IMR-90 (cell line): ENCODE measurements around the gene FNDC1. TPM values are rescaled to one million over a fixed set of nuclear protein-coding genes. Genes with fewer than 3 reads are reported as not detected.

Experiments used
- ATAC-seq: fragments of 200-7000 bp; cut with Tn5 transposase; 2 replicates; pipeline ENCODE4 v1.9.1; 2020; ENCODE audit warnings: low read depth, mild to moderate bottlenecking, moderate library complexity
- BruUV-seq: library from RNA; stranded (reverse); fragments of 400-500 nt; replicated peaks from 2 replicates; lab custom pipeline; 2021; lab: Mats Ljungman, UMichigan
- CTCF ChIA-PET: fragments of 300-600 bp; formaldehyde crosslinking; extraction: SDS; loops from one replicate; lab custom pipeline; 2021; ENCODE audit warnings: antibody characterized with exemption; lab: Yijun Ruan, JAX
- POLR2A ChIA-PET: fragments of 300-600 bp; sonication (Branson Sonifier 250); formaldehyde crosslinking; loops from one replicate; lab custom pipeline; 2022; ENCODE audit warnings: antibody characterized with exemption; ENCODE audit not compliant: unreplicated experiment; lab: Charles Lee
- DNase-seq: peaks from one replicate; pipeline ENCODE4 v3.0.0; 2013
- H2AFZ ChIP-seq: replicated peaks from 2 replicates; pipeline ENCODE3; 2013; ENCODE audit warnings: low read length, mild to moderate bottlenecking; ENCODE audit not compliant: poor library complexity
- H2AK5ac ChIP-seq: 2 replicates; pipeline ENCODE4 v1.6.1; 2013; ENCODE audit warnings: low read depth, low read length, inconsistent platforms
- H2AK9ac ChIP-seq: replicated peaks from 2 replicates; pipeline ENCODE3; 2013; ENCODE audit warnings: mild to moderate bottlenecking, low read depth, low read length, moderate library complexity; ENCODE audit not compliant: poor library complexity
- H2BK120ac ChIP-seq: 2 replicates; pipeline ENCODE4 v1.6.1; 2013; ENCODE audit warnings: low read depth, low read length, inconsistent platforms
- H2BK15ac ChIP-seq: 3 replicates; pipeline ENCODE4 v1.6.1; 2013; ENCODE audit warnings: low read depth, low read length, inconsistent platforms
- H2BK20ac ChIP-seq: 2 replicates; pipeline ENCODE4 v1.6.1; 2013; ENCODE audit warnings: low read depth, mild to moderate bottlenecking, inconsistent platforms, low read length, moderate library complexity
- H2BK5ac ChIP-seq: 2 replicates; pipeline ENCODE4 v1.6.1; 2013; ENCODE audit warnings: mild to moderate bottlenecking, low read depth, low read length, inconsistent platforms; ENCODE audit not compliant: poor library complexity, severe bottlenecking
- H3K14ac ChIP-seq: replicated peaks from 2 replicates; pipeline ENCODE4 v1.6.1; 2013; ENCODE audit warnings: low read depth, low read length, inconsistent platforms
- H3K18ac ChIP-seq: 2 replicates; pipeline ENCODE4 v1.6.1; 2013; ENCODE audit warnings: low read depth, low read length, control low read depth
- H3K23ac ChIP-seq: 2 replicates; pipeline ENCODE4 v1.6.1; 2013; ENCODE audit warnings: low read depth, low read length, inconsistent platforms
- H3K27ac ChIP-seq: 2 replicates; pipeline ENCODE4 v1.5.1; 2013; ENCODE audit warnings: mild to moderate bottlenecking, control low read depth, low read length; ENCODE audit not compliant: insufficient read depth
- H3K27me3 ChIP-seq: 2 replicates; pipeline ENCODE4 v1.6.1; 2013; ENCODE audit warnings: low read length; ENCODE audit not compliant: control insufficient read depth, insufficient read depth
- H3K36me3 ChIP-seq: 2 replicates; pipeline ENCODE4 v1.6.1; 2013; ENCODE audit warnings: low read length, mixed read lengths; ENCODE audit not compliant: control insufficient read depth, insufficient read depth
- H3K4ac ChIP-seq: 2 replicates; pipeline ENCODE4 v1.6.1; 2013; ENCODE audit warnings: low read depth, low read length, inconsistent platforms
- H3K4me1 ChIP-seq: 2 replicates; pipeline ENCODE4 v1.6.1; 2013; ENCODE audit warnings: low read length, mixed read lengths; ENCODE audit not compliant: control insufficient read depth, insufficient read depth
- H3K4me2 ChIP-seq: 2 replicates; pipeline ENCODE4 v1.6.1; 2013; ENCODE audit warnings: low read depth, mild to moderate bottlenecking, control low read depth, low read length, moderate library complexity
- H3K4me3 ChIP-seq: 2 replicates; pipeline ENCODE4 v1.5.1; 2013; ENCODE audit warnings: low read depth, mild to moderate bottlenecking, control low read depth, low read length, moderate library complexity; ENCODE audit not compliant: insufficient read depth
- H3K56ac ChIP-seq: 2 replicates; pipeline ENCODE4 v1.6.1; 2013; ENCODE audit warnings: low read length, inconsistent platforms; ENCODE audit not compliant: insufficient read depth; ENCODE audit errors: extremely low read depth
- H3K79me1 ChIP-seq, 2 experiments: 2 replicates each; pipeline ENCODE4 v1.6.1; 2013; ENCODE audit warnings: low read length in 2 of 2, inconsistent platforms in 1 of 2, low read depth in 1 of 2
- H3K9ac ChIP-seq: 2 replicates; pipeline ENCODE4 v1.6.1; 2013; ENCODE audit warnings: low read depth, low read length, control low read depth
- H3K9me1 ChIP-seq: 2 replicates; pipeline ENCODE4 v1.6.1; 2013; ENCODE audit warnings: low read length, inconsistent platforms; ENCODE audit not compliant: insufficient read depth
- H3K9me3 ChIP-seq: 2 replicates; pipeline ENCODE4 v1.6.1; 2013; ENCODE audit warnings: low read length; ENCODE audit not compliant: control insufficient read depth, insufficient read depth
- H4K20me1 ChIP-seq: 2 replicates; pipeline ENCODE4 v1.6.1; 2013; ENCODE audit warnings: low read length, inconsistent platforms; ENCODE audit not compliant: insufficient read depth
- H4K5ac ChIP-seq: 2 replicates; pipeline ENCODE4 v1.6.1; 2013; ENCODE audit warnings: mild to moderate bottlenecking, low read depth, low read length, control low read depth
- H4K8ac ChIP-seq, 2 experiments: 2 replicates each; pipeline ENCODE4 v1.6.1; 2013; ENCODE audit warnings: low read depth in 2 of 2, low read length in 2 of 2, control low read depth in 1 of 2, inconsistent platforms in 1 of 2
- H4K91ac ChIP-seq: 2 replicates; pipeline ENCODE4 v1.6.1; 2013; ENCODE audit warnings: low read depth, low read length, inconsistent platforms; ENCODE audit not compliant: insufficient read depth
- CEBPB ChIP-seq: IDR thresholded peaks from 2 replicates; pipeline ENCODE4 v1.6.1; 2012; ENCODE audit warnings: low read depth, low read length, improper control_type of control experiment
- CHD1 ChIP-seq: IDR thresholded peaks from 2 replicates; pipeline ENCODE4 v1.6.1; 2012; ENCODE audit warnings: low read depth, low read length, improper control_type of control experiment
- FOS ChIP-seq: fragments of 150-350 bp; IDR thresholded peaks from 2 replicates; pipeline ENCODE4 v1.6.1; 2016; ENCODE audit warnings: low read depth, low read length
- MAZ ChIP-seq: IDR thresholded peaks from 2 replicates; pipeline ENCODE4 v1.6.1; 2012; ENCODE audit warnings: low read depth, mild to moderate bottlenecking, low read length, improper control_type of control experiment, moderate library complexity, borderline replicate concordance
- MXI1 ChIP-seq: IDR thresholded peaks from 2 replicates; pipeline ENCODE4 v1.6.1; 2012; ENCODE audit warnings: low read depth, mild to moderate bottlenecking, low read length, moderate library complexity, borderline replicate concordance
- POLR2A ChIP-seq: IDR thresholded peaks from 2 replicates; pipeline ENCODE4 v1.6.1; 2012; ENCODE audit warnings: mild to moderate bottlenecking, low read depth, low read length
- RCOR1 ChIP-seq: IDR thresholded peaks from 2 replicates; pipeline ENCODE4 v1.6.1; 2012; ENCODE audit warnings: mild to moderate bottlenecking, low read length, improper control_type of control experiment; ENCODE audit not compliant: insufficient replicate concordance
- RFX5 ChIP-seq: IDR thresholded peaks from 2 replicates; pipeline ENCODE4 v1.8.0; 2012; ENCODE audit warnings: low read depth, mild to moderate bottlenecking, low read length, moderate library complexity
- SMC3 ChIP-seq: fragments of 150-350 bp; IDR thresholded peaks from 2 replicates; pipeline ENCODE4 v1.6.1; 2016; ENCODE audit warnings: low read depth, mild to moderate bottlenecking, antibody characterized with exemption, low read length, moderate library complexity
- WGBS, 2 experiments: methylation state at CpG; one replicate each; pipeline versions ENCODE4 v1.1.5 to v1.1.7; 2013; ENCODE audit warnings: missing lambda C conversion rate in 2 of 2; ENCODE audit not compliant: insufficient read length in 1 of 2; ENCODE audit errors: extremely low coverage in 2 of 2; 5-methylcytosine and 5-hydroxymethylcytosine counted together
- dilution Hi-C: fragments of 300-500 bp; cut with HindIII; formaldehyde crosslinking; loops from one replicate; pipeline ENCODE4 v1.14.3; 2018; ENCODE audit warnings: low sequenced_read_pairs; ENCODE audit not compliant: unreplicated experiment
- in situ Hi-C: fragments of 300-500 bp; cut with MboI; formaldehyde crosslinking; loops from 3 replicates; pipeline ENCODE4 v1.14.3; 2019; ENCODE audit warnings: low sequenced_read_pairs, inconsistent platforms, mixed read lengths
- intact Hi-C: fragments of 100-400 bp; cut with micrococcal nuclease; formaldehyde crosslinking; loops from 2 replicates; pipeline ENCODE4 v1.10.0; 2022
- polyA plus RNA-seq, 3 experiments: library from polyadenylated mRNA; depleted of rRNA; stranded (reverse); fragments of >200 nt; gene quantifications; 2 replicates each; pipeline ENCODE4 v1.2.3, GENCODE V29; 2012; ENCODE audit warnings: low replicate concordance in 1 of 3
- total RNA-seq: library from RNA; depleted of rRNA; stranded (reverse); fragments of >200 nt; gene quantifications from 2 replicates; pipeline ENCODE4 v1.2.3, GENCODE V29; 2012
- TF ChIP-seq, protein P1 (sequence below): fragments of 150-350 bp; IDR thresholded peaks from 2 replicates; pipeline ENCODE4 v1.6.1; 2017; ENCODE audit warnings: mild to moderate bottlenecking, antibody characterized with exemption, low read length, low read depth

The FNDC1 gene
- total and polyA plus RNA-seq, 2 of the 4 experiments (the other 2 are of a cell fraction), result 0.03 TPM; not detected in 1

DNA sequence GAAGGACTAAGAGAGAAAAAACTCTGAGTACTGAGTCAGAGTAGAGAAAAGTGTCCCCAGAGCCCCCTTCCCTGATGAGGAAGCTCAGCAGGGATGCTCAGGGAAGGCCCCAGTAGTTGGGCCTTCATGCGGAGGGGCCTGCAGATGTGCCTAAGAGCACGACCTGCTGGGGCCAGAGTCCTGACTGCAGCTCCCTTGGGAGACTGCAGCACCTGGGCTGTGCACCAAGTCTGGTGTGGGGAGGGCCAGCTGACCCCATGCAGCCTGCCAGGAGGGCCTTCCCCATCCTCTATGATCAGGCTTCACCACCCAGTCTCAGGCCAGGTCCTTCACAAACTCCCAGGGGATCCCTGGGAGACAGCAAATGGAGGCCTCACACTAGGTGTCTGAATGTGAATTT is 130.4 kb downstream of the FNDC1 start:
- no peak overlapping the region for H3K4me3 ChIP-seq
- H4K91ac ChIP-seq, result no peak overlapping the region
- no peaks in the 10 kb centered on the region for H4K20me1 ChIP-seq
- no peak overlapping the region for H3K4ac ChIP-seq
- H3K79me1 ChIP-seq, result no peaks in the 10 kb centered on the region
- H3K27me3 ChIP-seq, result no peaks in the 10 kb centered on the region
- H4K8ac ChIP-seq, result no peak overlapping the region
- H3K36me3 ChIP-seq, result no peaks in the 10 kb centered on the region
- H3K4me1 ChIP-seq, result no peaks in the 10 kb centered on the region
- intact Hi-C loops (no loop called here), dilution Hi-C loops (no loop called here), in situ Hi-C loops (no loop called here)
- no peak overlapping the region for H2BK20ac ChIP-seq
- H2AK9ac ChIP-seq, result no peak overlapping the region
- no peak overlapping the region for H2BK120ac ChIP-seq
- BruUV-seq, result no TSS peak
- ChIA-PET CTCF (no interaction called here), POLR2A (no interaction called here)
- no peak overlapping the region for H3K14ac ChIP-seq
- H4K5ac ChIP-seq, result no peak overlapping the region
- no peak for ATAC-seq
- no peak overlapping the region for H3K4me2 ChIP-seq
- H3K9me3 ChIP-seq, result no peaks in the 10 kb centered on the region
- no peak overlapping the region for H3K9ac ChIP-seq
- H3K23ac ChIP-seq, result no peak overlapping the region
- H2BK15ac ChIP-seq, result no peak overlapping the region
- H2BK5ac ChIP-seq, result no peak overlapping the region
- no peak for DNase-seq
- H3K27ac ChIP-seq, result no peak overlapping the region
- TF ChIP-seq, protein P1, sequence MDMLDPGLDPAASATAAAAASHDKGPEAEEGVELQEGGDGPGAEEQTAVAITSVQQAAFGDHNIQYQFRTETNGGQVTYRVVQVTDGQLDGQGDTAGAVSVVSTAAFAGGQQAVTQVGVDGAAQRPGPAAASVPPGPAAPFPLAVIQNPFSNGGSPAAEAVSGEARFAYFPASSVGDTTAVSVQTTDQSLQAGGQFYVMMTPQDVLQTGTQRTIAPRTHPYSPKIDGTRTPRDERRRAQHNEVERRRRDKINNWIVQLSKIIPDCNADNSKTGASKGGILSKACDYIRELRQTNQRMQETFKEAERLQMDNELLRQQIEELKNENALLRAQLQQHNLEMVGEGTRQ, result no peak
- TF ChIP-seq POLR2A, result no peak
- TF ChIP-seq RFX5, result no peak
- TF ChIP-seq CEBPB, result no peak
- TF ChIP-seq FOS, result no peak
- no peak for TF ChIP-seq RCOR1
- no peak for TF ChIP-seq CHD1
- no peak for TF ChIP-seq MAZ
- no peak for TF ChIP-seq SMC3
- no peak for TF ChIP-seq MXI1
- no peak overlapping the region for H2AK5ac ChIP-seq
- no CpG with 5 or more reads among the region's 2 CpGs for WGBS, 2 experiments
- no peak overlapping the region for H2AFZ ChIP-seq
- no peak overlapping the region for H3K56ac ChIP-seq
- no peaks in the 10 kb centered on the region for H3K9me1 ChIP-seq
- H3K18ac ChIP-seq, result no peak overlapping the region
